HepG2 (cell line): ENCODE measurements around the gene RAMAC.

ENCODE experiments used
- SMAD3 ChIP-seq: sonication (generic); formaldehyde crosslinking; IDR thresholded peaks from 2 replicates; pipeline ENCODE4 v1.4.0; 2020; ENCODE audit warnings: missing genetic modification reagents
- SP2 ChIP-seq: sonication (generic); formaldehyde crosslinking; IDR thresholded peaks from 2 replicates; pipeline ENCODE4 v1.5.1; 2020; ENCODE audit warnings: mild to moderate bottlenecking, missing genetic modification reagents
- ZNF766 ChIP-seq: sonication (generic); formaldehyde crosslinking; IDR thresholded peaks from 2 replicates; pipeline ENCODE4 v1.5.0; 2020; ENCODE audit warnings: missing genetic modification reagents, borderline replicate concordance
- TF ChIP-seq, protein P1 (sequence below): sonication (generic); formaldehyde crosslinking; IDR thresholded peaks from 2 replicates; pipeline ENCODE4 v1.8.1; 2022; ENCODE audit warnings: mild to moderate bottlenecking, missing genetic modification reagents
- TF ChIP-seq, protein P2 (sequence below): sonication (generic); formaldehyde crosslinking; IDR thresholded peaks from 2 replicates; pipeline ENCODE4 v1.4.0; 2020; ENCODE audit warnings: missing genetic modification reagents
- TF ChIP-seq, protein P3 (sequence below): sonication (generic); formaldehyde crosslinking; IDR thresholded peaks from 2 replicates; pipeline ENCODE4 v1.5.0; 2020; ENCODE audit warnings: mild to moderate bottlenecking, missing genetic modification reagents, moderate library complexity

DNA sequence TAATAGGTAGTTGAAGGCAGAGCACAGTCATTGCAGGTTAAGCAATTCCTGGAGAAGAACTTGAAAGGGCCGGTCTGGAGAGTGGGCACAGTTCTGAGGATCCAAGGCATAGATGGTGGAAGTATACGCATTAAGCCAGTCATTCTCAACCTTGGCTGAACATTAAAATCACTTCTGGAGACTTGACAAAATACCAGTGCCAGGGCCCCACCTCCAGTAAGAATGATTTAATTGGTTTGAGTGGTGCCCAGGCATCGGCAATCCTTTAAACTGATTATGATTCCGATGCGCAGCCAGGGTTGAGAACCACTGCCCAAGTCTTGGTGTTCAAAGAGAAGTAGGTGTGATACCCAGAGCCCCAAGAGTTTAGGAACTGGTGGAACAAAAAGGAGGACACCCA, 26.6 kb upstream of the RAMAC start:
- TF ChIP-seq, protein P1, sequence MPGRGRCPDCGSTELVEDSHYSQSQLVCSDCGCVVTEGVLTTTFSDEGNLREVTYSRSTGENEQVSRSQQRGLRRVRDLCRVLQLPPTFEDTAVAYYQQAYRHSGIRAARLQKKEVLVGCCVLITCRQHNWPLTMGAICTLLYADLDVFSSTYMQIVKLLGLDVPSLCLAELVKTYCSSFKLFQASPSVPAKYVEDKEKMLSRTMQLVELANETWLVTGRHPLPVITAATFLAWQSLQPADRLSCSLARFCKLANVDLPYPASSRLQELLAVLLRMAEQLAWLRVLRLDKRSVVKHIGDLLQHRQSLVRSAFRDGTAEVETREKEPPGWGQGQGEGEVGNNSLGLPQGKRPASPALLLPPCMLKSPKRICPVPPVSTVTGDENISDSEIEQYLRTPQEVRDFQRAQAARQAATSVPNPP, result no peak
- TF ChIP-seq SP2 (CRISPR knock-in tag) (no peak), SMAD3 (CRISPR knock-in tag) (no peak), ZNF766 (CRISPR knock-in tag) (no peak)
- TF ChIP-seq, protein P2, sequence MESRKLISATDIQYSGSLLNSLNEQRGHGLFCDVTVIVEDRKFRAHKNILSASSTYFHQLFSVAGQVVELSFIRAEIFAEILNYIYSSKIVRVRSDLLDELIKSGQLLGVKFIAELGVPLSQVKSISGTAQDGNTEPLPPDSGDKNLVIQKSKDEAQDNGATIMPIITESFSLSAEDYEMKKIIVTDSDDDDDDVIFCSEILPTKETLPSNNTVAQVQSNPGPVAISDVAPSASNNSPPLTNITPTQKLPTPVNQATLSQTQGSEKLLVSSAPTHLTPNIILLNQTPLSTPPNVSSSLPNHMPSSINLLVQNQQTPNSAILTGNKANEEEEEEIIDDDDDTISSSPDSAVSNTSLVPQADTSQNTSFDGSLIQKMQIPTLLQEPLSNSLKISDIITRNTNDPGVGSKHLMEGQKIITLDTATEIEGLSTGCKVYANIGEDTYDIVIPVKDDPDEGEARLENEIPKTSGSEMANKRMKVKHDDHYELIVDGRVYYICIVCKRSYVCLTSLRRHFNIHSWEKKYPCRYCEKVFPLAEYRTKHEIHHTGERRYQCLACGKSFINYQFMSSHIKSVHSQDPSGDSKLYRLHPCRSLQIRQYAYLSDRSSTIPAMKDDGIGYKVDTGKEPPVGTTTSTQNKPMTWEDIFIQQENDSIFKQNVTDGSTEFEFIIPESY (CRISPR knock-in tag), result no peak
- TF ChIP-seq, protein P3, sequence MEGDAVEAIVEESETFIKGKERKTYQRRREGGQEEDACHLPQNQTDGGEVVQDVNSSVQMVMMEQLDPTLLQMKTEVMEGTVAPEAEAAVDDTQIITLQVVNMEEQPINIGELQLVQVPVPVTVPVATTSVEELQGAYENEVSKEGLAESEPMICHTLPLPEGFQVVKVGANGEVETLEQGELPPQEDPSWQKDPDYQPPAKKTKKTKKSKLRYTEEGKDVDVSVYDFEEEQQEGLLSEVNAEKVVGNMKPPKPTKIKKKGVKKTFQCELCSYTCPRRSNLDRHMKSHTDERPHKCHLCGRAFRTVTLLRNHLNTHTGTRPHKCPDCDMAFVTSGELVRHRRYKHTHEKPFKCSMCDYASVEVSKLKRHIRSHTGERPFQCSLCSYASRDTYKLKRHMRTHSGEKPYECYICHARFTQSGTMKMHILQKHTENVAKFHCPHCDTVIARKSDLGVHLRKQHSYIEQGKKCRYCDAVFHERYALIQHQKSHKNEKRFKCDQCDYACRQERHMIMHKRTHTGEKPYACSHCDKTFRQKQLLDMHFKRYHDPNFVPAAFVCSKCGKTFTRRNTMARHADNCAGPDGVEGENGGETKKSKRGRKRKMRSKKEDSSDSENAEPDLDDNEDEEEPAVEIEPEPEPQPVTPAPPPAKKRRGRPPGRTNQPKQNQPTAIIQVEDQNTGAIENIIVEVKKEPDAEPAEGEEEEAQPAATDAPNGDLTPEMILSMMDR (CRISPR knock-in tag), result no peak
